HL-60 (cell line): ENCODE results near the gene CD7.

Experiments
- GABPA ChIP-seq: IDR thresholded peaks from 2 replicates; pipeline ENCODE4 v1.6.1; 2012; ENCODE audit warnings: low read depth
- POLR2AphosphoS5 ChIP-seq: IDR thresholded peaks from 2 replicates; pipeline ENCODE4 v1.6.1; 2012; ENCODE audit warnings: low read depth
- SPI1 ChIP-seq: IDR thresholded peaks from 2 replicates; pipeline ENCODE4 v1.6.1; 2012; ENCODE audit warnings: low read depth, mild to moderate bottlenecking, borderline replicate concordance
- TF ChIP-seq, protein P1 (sequence below): IDR thresholded peaks from one replicate; pipeline ENCODE4 v1.5.1; 2011; ENCODE audit warnings: low read length, control low read depth, inconsistent platforms; ENCODE audit not compliant: insufficient read depth
- TF ChIP-seq, protein P2 (sequence below): IDR thresholded peaks from 2 replicates; pipeline ENCODE4 v1.6.1; 2012; ENCODE audit warnings: low read depth; ENCODE audit not compliant: insufficient replicate concordance

- TF ChIP-seq, protein P1, sequence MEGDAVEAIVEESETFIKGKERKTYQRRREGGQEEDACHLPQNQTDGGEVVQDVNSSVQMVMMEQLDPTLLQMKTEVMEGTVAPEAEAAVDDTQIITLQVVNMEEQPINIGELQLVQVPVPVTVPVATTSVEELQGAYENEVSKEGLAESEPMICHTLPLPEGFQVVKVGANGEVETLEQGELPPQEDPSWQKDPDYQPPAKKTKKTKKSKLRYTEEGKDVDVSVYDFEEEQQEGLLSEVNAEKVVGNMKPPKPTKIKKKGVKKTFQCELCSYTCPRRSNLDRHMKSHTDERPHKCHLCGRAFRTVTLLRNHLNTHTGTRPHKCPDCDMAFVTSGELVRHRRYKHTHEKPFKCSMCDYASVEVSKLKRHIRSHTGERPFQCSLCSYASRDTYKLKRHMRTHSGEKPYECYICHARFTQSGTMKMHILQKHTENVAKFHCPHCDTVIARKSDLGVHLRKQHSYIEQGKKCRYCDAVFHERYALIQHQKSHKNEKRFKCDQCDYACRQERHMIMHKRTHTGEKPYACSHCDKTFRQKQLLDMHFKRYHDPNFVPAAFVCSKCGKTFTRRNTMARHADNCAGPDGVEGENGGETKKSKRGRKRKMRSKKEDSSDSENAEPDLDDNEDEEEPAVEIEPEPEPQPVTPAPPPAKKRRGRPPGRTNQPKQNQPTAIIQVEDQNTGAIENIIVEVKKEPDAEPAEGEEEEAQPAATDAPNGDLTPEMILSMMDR = no peak
- TF ChIP-seq POLR2AphosphoS5 = no peak
- no peak for TF ChIP-seq GABPA
- TF ChIP-seq, protein P2, sequence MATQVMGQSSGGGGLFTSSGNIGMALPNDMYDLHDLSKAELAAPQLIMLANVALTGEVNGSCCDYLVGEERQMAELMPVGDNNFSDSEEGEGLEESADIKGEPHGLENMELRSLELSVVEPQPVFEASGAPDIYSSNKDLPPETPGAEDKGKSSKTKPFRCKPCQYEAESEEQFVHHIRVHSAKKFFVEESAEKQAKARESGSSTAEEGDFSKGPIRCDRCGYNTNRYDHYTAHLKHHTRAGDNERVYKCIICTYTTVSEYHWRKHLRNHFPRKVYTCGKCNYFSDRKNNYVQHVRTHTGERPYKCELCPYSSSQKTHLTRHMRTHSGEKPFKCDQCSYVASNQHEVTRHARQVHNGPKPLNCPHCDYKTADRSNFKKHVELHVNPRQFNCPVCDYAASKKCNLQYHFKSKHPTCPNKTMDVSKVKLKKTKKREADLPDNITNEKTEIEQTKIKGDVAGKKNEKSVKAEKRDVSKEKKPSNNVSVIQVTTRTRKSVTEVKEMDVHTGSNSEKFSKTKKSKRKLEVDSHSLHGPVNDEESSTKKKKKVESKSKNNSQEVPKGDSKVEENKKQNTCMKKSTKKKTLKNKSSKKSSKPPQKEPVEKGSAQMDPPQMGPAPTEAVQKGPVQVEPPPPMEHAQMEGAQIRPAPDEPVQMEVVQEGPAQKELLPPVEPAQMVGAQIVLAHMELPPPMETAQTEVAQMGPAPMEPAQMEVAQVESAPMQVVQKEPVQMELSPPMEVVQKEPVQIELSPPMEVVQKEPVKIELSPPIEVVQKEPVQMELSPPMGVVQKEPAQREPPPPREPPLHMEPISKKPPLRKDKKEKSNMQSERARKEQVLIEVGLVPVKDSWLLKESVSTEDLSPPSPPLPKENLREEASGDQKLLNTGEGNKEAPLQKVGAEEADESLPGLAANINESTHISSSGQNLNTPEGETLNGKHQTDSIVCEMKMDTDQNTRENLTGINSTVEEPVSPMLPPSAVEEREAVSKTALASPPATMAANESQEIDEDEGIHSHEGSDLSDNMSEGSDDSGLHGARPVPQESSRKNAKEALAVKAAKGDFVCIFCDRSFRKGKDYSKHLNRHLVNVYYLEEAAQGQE = no peak
- TF ChIP-seq SPI1 = no peak
These were observed 726 bp upstream of the CD7 start for GRCh38 chr17:82318169-82318498.
